Activated B cell treated with CpG ODN at 0.5 μM for 24 hours (primary cell): ENCODE results near the gene SKI. TPM values are rescaled to one million over a fixed set of nuclear protein-coding genes. Genes with fewer than 3 reads are reported as not detected.

Source experiments
- ATAC-seq: fragments of 200-7000 bp; cut with Tn5 transposase; one replicate; pipeline ENCODE4 v1.10.0; 2021; ENCODE audit warnings: low read depth, mild to moderate bottlenecking, moderate library complexity
- CTCF ChIA-PET: fragments of 350-600 bp; sonication (Branson Sonifier 250); formaldehyde crosslinking; loops from one replicate; lab custom pipeline; 2021; ENCODE audit warnings: antibody characterized with exemption; lab: Charles Lee
- POLR2A ChIA-PET: fragments of 350-600 bp; sonication (Branson Sonifier 250); formaldehyde crosslinking; loops from one replicate; lab custom pipeline; 2021; ENCODE audit warnings: antibody characterized with exemption; lab: Charles Lee
- DNase-seq: peaks from one replicate; pipeline ENCODE4 v3.0.0; 2022
- H3K27ac Mint-ChIP-seq: one replicate; pipeline ENCODE4 v1.8.0; 2020; ENCODE audit warnings: mixed read lengths
- H3K27me3 Mint-ChIP-seq: one replicate; pipeline ENCODE4 v1.8.0; 2021; ENCODE audit warnings: mixed read lengths
- H3K36me3 Mint-ChIP-seq: one replicate; pipeline ENCODE4 v1.8.0; 2021; ENCODE audit warnings: low read depth, mixed read lengths
- H3K4me1 Mint-ChIP-seq: one replicate; pipeline ENCODE4 v1.8.0; 2021; ENCODE audit warnings: mixed read lengths
- H3K4me3 Mint-ChIP-seq: one replicate; pipeline ENCODE4 v1.8.0; 2020; ENCODE audit warnings: mild to moderate bottlenecking, mixed read lengths
- H3K9me3 Mint-ChIP-seq: one replicate; pipeline ENCODE4 v1.8.0; 2020; ENCODE audit warnings: mixed read lengths
- CTCF ChIP-seq: fragments of 200-600 bp; IDR thresholded peaks from one replicate; pipeline ENCODE4 v1.8.0; 2022; ENCODE audit warnings: antibody characterized with exemption, mild to moderate bottlenecking
- intact Hi-C: fragments of 100-400 bp; cut with micrococcal nuclease; formaldehyde crosslinking; loops from one replicate; pipeline ENCODE4 v1.15.1; 2024
- total RNA-seq: library from RNA; stranded (reverse); gene quantifications from 2 replicates; pipeline ENCODE4 v1.2.3, GENCODE V29; 2022

SKI gene
- total RNA-seq, 1 donor from 2014 or later: 37.6 TPM

GRCh38 chr1:2209400-2210083 lies 18.6 kb upstream of the SKI start:
- no peaks in the 10 kb centered on the region for H3K27me3 Mint-ChIP-seq
- ChIA-PET POLR2A (interaction anchor here (1.0 to 1.2 kb wide), 2 partner anchors 10 to 97 kb away, joined by 4 to 8 read pairs; no protein-coding TSS in a partner anchor), CTCF (no interaction called here)
- H3K27ac Mint-ChIP-seq: no peak overlapping the region
- H3K4me3 Mint-ChIP-seq: no peak overlapping the region
- H3K36me3 Mint-ChIP-seq: no peaks in the 10 kb centered on the region
- ATAC-seq (no peak), DNase-seq (no peak)
- peaks cover 12% of the 10 kb centered on the region for H3K4me1 Mint-ChIP-seq
- intact Hi-C loops: loop anchor here (10.0 kb wide), 1 partner anchor 45 kb away; no protein-coding TSS in a partner anchor
- no peaks in the 10 kb centered on the region for H3K9me3 Mint-ChIP-seq
- no peak for TF ChIP-seq CTCF

GRCh38 chr1:2210084-2210653 lies 17.9 kb upstream of the SKI start:
- no peaks in the 10 kb centered on the region for H3K9me3 Mint-ChIP-seq
- H3K4me1 Mint-ChIP-seq: peaks cover 10% of the 10 kb centered on the region
- ATAC-seq (no peak), DNase-seq (no peak)
- H3K27me3 Mint-ChIP-seq: no peaks in the 10 kb centered on the region
- H3K4me3 Mint-ChIP-seq: no peak overlapping the region
- intact Hi-C loops: no loop called here
- no peaks in the 10 kb centered on the region for H3K36me3 Mint-ChIP-seq
- POLR2A ChIA-PET: interaction anchor here (1.0 to 1.3 kb wide), 3 partner anchors 11 to 96 kb away, joined by 3 to 8 read pairs (median 4); no protein-coding TSS in a partner anchor
- no peak for TF ChIP-seq CTCF
- CTCF ChIA-PET: no interaction called here
- no peak overlapping the region for H3K27ac Mint-ChIP-seq

GRCh38 chr1:2210786-2211185 lies 17.3 kb upstream of the SKI start:
- no peak for TF ChIP-seq CTCF
- ATAC-seq (no peak), DNase-seq (no peak)
- ChIA-PET POLR2A (interaction anchor here (1.3 kb wide), 1 partner anchor 90 kb away, joined by 3 read pairs; no protein-coding TSS in a partner anchor), CTCF (no interaction called here)
- H3K27ac Mint-ChIP-seq: no peak overlapping the region
- H3K36me3 Mint-ChIP-seq: no peaks in the 10 kb centered on the region
- no peak overlapping the region for H3K4me3 Mint-ChIP-seq
- no peaks in the 10 kb centered on the region for H3K9me3 Mint-ChIP-seq
- no peaks in the 10 kb centered on the region for H3K27me3 Mint-ChIP-seq
- peaks cover 10% of the 10 kb centered on the region for H3K4me1 Mint-ChIP-seq
- intact Hi-C loops: no loop called here

GRCh38 chr1:2212274-2212531 lies 15.9 kb upstream of the SKI start:
- no peaks in the 10 kb centered on the region for H3K27me3 Mint-ChIP-seq
- no peak for TF ChIP-seq CTCF
- POLR2A ChIA-PET: interaction anchor here (1.4 to 1.6 kb wide), 2 partner anchors 17 to 103 kb away, joined by 4 to 6 read pairs; partner anchors contain the start of gene FAAP20
- intact Hi-C loops: loop anchor here (2.0 kb wide), 1 partner anchor 15 kb away; no protein-coding TSS in a partner anchor
- ATAC-seq (no peak), DNase-seq (no peak)
- CTCF ChIA-PET: interaction anchor here (1.7 kb wide), 1 partner anchor 170 kb away, joined by 8 read pairs; no protein-coding TSS in a partner anchor
- H3K4me3 Mint-ChIP-seq: no peak overlapping the region
- H3K4me1 Mint-ChIP-seq: peaks cover 5% of the 10 kb centered on the region
- H3K9me3 Mint-ChIP-seq: no peaks in the 10 kb centered on the region
- H3K36me3 Mint-ChIP-seq: no peaks in the 10 kb centered on the region
- H3K27ac Mint-ChIP-seq: no peak overlapping the region
